ENCODE measurements around the gene DPYD.

The DPYD gene

GRCh38 chr1:97508653-97509218 is 412.1 kb downstream of the DPYD start:
- no peak for DNase-seq

- DNase-seq = no peak
Measured at GRCh38 chr1:97507863-97508262, 413.0 kb downstream of the DPYD start.

GRCh38 chr1:97506368-97506767 is 414.5 kb downstream of the DPYD start:
- no peak for DNase-seq

DNA sequence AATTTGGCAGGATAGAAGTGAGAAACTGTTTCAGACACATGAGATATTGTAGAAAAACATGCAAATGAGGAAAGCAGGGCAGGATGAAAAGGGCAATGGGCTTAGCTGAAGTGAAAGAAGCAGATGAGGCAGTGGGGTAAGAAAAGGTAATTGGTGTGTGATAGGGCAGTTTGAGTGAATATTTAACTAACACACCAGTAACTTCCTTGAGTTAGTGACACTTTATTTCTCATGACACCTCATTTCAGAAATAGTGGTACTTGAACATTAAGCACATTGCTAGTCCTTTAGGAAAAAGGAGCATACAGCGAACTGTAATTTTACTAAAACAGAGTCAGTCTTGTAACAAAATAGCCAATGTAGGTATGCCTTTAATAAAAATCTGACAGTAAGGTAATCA is 415.0 kb downstream of the DPYD start:
- no peak for DNase-seq

DNA sequence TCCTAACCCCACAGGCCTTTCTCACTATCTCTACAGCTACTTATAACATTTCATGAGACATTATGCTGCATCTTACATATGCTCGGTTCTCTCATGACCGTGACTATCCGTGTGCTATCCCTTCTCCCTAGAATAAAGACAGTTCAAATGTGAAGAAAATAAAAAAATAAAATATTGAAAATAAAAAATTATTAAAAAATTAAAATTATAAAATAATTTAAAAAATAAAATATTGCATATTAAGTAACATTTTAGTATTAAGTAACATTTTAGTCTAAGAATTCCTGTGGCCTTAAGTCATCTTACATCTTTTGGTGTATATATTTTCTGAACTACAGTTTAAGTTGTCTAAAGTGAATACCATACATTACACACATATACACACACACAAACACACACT is 415.5 kb downstream of the DPYD start:
- no peak for DNase-seq

GRCh38 chr1:97502360-97502759 is 418.5 kb downstream of the DPYD start:
- no peak for DNase-seq

DNA sequence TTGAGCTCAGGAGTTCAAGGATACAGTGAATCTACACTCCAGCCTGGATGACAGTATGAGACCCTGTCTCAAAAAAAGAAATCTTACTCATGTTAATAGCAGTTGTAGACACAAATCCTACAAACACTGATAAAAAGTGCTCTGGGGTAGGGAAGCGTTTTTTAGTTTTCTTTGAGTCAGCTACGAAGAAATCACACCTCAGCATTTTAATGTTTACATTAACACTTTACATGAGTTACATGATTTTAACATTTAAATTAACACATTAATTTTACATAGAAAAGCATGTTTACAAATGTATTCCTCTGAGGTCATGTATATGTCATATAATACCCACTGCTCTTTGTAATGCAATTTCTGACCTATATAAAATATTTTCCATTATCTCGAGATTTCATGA is 419.2 kb downstream of the DPYD start:
- DNase-seq = no peak

DNA sequence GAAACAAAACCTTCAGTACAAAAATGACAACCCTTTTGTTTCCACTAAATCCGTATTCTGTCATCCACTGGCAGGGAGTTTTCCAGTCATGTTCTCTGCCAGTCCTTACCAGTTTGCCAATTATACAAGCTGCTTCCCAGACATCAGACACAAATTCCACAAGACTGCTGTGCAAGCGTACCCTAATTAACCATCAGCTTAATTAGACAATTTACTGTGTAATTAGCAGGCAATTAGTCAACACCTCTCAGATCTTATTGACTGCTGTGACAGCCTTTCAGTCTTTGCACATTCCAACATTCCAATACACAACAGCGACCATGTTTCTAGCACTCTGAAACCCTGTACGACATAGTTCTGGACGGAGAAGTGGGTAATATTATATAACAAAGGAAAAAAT is 420.1 kb downstream of the DPYD start:
- DNase-seq = no peak

DNA sequence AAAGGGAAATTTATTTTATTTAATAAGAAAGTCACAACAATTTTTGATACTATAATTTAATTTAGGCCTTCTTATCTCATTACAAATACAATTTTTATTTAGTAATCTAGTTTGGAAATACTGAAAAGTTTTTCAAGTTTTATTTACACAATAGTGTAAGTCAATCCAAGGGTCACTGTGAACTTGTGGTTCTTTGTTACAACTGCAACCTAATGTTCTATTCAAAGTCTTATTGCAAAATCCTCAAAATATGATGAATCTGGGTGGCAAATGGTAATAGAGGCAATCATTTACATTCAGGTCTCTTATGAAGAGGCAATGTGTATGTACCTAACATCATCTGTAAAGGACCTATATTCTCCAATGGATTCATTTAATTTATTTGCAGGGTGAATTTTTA is 421.2 kb downstream of the DPYD start:
- DNase-seq = no peak

GRCh38 chr1:97489834-97490233 is 431.0 kb downstream of the DPYD start:
- DNase-seq = no peak

GRCh38 chr1:97488530-97488929 is 432.3 kb downstream of the DPYD start:
- DNase-seq = no peak

GRCh38 chr1:97482022-97482421 is 438.8 kb downstream of the DPYD start:
- DNase-seq = no peak

GRCh38 chr1:97467445-97467844 is 453.4 kb downstream of the DPYD start:
- DNase-seq = no peak

DNA sequence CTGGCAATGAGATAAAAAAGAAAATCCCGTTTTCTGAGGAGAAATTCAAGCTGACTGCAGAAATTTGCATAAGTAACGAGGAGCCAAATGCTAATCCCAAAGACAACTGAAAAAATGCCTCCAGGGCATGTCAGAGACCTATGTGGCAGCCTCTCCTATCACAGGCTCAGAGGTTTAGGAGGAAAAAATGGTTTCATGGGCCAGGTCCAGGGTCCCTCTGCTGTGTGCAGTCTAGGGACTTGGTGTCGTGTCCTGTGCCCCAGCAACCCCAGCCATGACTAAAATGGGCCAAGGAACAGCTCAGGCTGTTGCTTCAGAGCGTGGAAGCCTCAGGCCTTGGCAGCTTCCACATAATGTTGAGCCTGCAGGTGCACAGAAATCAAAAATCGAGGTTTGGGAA is 456.5 kb downstream of the DPYD start:
- DNase-seq = no peak

GRCh38 chr1:97461782-97462181 is 459.1 kb downstream of the DPYD start:
- no peak for DNase-seq

GRCh38 chr1:97457446-97458089 is 463.3 kb downstream of the DPYD start:
- DNase-seq = no peak

DNA sequence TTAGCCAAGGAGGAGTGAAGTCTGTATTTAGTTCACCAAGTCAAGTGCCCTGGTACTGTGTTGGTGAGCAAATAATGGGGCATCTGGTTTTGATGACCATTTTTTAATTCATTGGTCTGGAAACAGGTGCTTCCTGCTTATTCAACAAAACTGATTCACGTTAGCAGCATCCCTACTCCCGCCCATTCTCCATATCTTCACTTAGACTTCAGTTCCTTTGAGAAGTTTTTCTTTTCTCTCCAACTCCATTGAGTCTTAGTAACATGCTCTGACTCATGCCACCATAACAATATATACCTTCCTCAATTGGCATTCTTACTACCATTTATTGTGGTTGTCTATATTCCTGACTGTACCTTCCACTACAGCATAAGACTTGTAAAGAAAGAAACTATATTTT is 468.9 kb downstream of the DPYD start:
- no peak for DNase-seq

GRCh38 chr1:97451046-97451826 is 469.6 kb downstream of the DPYD start:
- no peak for DNase-seq

DNA sequence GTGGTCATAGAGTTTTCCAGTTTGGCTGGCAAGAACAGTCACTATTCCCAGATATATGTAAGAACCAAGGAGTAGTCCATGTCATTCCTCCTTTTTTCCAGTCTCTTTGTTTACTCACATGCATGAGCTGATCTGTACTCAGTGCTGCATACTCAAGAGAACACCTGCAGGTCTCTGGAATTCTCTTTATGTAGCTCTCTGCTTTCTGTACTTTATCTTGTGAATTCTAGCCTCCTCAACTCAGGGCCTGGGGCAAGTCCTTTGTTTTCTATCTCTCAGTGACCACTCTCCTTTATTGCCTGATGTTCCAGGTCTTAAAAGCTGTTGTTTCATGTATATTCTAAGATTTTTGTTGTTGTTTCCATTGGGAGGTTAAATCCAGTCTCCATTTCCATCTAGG is 478.9 kb downstream of the DPYD start:
- no peak for DNase-seq

DNA sequence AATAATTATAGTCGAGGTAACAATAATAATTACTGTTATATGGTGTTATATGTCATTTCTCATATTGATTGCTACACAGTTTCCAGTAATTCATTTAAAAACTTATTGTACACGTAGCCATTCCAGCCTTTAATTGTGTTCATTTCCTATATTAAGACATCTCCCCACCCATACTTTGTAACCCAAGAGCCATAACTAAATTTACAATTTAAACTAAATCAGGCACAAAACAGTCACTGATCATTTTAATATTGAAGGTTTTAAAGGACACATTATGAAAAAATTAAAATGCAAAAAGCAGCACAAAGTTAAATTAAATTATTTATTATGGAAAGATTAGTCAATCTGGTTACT is 487.0 kb downstream of the DPYD start:
- DNase-seq = no peak

DNA sequence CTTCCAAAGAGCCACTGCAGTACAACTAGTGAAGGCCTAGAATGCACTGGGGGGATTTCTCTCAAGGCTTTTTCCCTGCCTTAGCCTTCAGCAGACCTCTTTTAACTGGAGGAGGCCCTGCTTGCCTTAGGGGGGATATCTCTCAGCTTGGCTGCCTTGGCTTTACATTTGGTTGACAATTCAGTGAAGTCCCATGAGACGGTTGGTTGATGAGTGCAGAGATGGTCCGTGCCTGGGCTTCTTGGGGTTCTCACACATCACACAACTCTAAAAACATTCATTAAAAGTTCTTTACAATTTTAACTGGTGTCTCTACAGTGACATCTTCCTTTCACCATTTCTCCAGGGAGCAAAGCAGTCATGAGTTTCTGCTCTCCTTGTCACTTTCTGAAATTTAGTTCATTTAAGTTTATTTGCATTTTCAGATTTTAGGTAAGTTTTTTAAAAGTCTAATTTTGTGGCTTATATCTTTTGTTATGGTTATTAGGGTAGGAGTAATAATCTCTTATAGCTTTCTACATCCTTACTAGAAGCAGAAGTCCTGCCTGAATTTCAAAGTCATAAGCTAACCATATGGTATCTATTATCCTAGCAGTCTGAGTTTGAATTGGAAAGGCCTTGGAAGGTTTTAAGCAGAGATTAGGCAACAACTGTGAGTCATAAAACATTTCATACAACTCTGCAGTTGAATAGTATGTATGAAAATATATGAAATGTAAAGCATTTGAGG is 487.6 kb downstream of the DPYD start:
- no peak for DNase-seq

DNA sequence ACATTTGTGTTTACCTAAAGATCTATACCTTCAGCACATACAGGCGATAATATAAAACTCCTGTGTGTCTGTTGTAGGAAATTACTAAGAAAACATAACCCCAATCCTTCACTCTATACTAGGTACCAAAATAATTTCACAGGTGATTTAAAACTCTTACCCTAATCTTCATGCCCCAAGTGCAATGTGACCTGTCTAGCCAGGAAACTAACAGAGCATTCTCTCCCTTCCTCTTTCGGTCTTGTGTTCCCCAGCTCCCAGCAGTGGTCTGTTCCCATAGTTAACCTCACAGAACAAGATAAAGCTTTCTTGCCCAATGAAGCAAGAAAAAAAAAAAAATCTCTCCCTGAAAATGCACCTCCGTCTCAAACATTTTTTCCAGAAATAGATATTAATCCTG is 493.5 kb downstream of the DPYD start:
- no peak for DNase-seq

GRCh38 chr1:97424209-97424608 is 496.6 kb downstream of the DPYD start:
- no peak for DNase-seq

DNA sequence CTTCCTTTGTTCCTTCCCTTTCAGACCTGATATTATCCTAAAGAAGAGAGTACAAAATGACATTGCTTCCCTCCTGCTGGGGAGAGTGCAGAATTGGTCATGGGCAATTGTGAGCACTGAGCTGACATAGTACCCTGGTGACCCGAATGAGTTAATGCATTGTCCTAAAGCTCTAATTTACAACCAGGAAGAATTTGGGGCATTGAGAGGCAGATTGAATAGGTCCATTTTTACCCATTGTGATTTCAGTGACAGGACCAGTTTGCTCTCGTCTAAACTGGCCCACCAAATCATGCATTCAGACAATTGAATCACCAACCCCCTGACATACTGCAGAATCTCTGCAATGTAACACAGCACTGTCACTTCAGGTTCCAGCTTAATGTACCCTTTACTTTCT is 497.4 kb downstream of the DPYD start:
- no peak for DNase-seq
